MM.1S (cell line): Measurements from ENCODE around the gene GPSM1.

ENCODE experiments used
- DNase-seq: peaks from one replicate; pipeline ENCODE4 v3.0.0-alpha.2; 2015
- H2AFZ ChIP-seq: fragments of 300-600 bp; sonication (generic); 2 replicates; pipeline ENCODE4 v1.6.0; 2016; ENCODE audit warnings: antibody characterized with exemption, low read length
- H3F3A ChIP-seq: fragments of 300-600 bp; sonication (generic); 2 replicates; pipeline ENCODE4 v1.6.1; 2016; ENCODE audit warnings: mild to moderate bottlenecking, antibody characterized with exemption, low read length, moderate library complexity, mixed read lengths; ENCODE audit not compliant: insufficient read depth
- H3K27ac ChIP-seq: fragments of 300-600 bp; sonication (generic); 2 replicates; pipeline ENCODE4 v1.5.1; 2016; ENCODE audit warnings: mild to moderate bottlenecking, low read length
- H3K27me3 ChIP-seq: fragments of 300-600 bp; sonication (generic); replicated peaks from 2 replicates; pipeline ENCODE4 v1.6.0; 2016; ENCODE audit warnings: low read length; ENCODE audit not compliant: insufficient read depth
- H3K36me3 ChIP-seq: fragments of 300-600 bp; sonication (generic); replicated peaks from 2 replicates; pipeline ENCODE4 v1.6.1; 2016; ENCODE audit warnings: mild to moderate bottlenecking, low read length, mixed read lengths; ENCODE audit not compliant: insufficient read depth
- H3K4me1 ChIP-seq: fragments of 300-600 bp; sonication (generic); 2 replicates; pipeline ENCODE4 v1.6.1; 2016; ENCODE audit warnings: low read length, mixed read lengths
- H3K4me2 ChIP-seq: fragments of 300-600 bp; sonication (generic); 2 replicates; pipeline ENCODE4 v1.6.0; 2016; ENCODE audit warnings: low read depth, low read length
- H3K4me3 ChIP-seq: fragments of 300-600 bp; sonication (generic); 2 replicates; pipeline ENCODE4 v1.5.1; 2016; ENCODE audit warnings: low read length, mixed read lengths
- H3K79me2 ChIP-seq: fragments of 300-600 bp; sonication (generic); 2 replicates; pipeline ENCODE4 v1.6.1; 2016; ENCODE audit warnings: mixed run types, low read length, mixed read lengths
- H3K9ac ChIP-seq: fragments of 300-600 bp; sonication (generic); 2 replicates; pipeline ENCODE4 v1.6.1; 2016; ENCODE audit warnings: low read length, mixed read lengths
- H3K9me2 ChIP-seq: fragments of 300-600 bp; sonication (generic); replicated peaks from 2 replicates; pipeline ENCODE4 v1.6.1; 2016; ENCODE audit warnings: mild to moderate bottlenecking, low read length, mixed read lengths; ENCODE audit not compliant: insufficient read depth
- H3K9me3 ChIP-seq: fragments of 300-600 bp; sonication (generic); replicated peaks from 2 replicates; pipeline ENCODE4 v1.6.1; 2016; ENCODE audit warnings: mild to moderate bottlenecking, low read length, mixed read lengths; ENCODE audit not compliant: insufficient read depth
- H4K20me1 ChIP-seq: fragments of 300-600 bp; sonication (generic); 2 replicates; pipeline ENCODE4 v1.6.1; 2016; ENCODE audit warnings: mild to moderate bottlenecking, low read length, moderate library complexity, mixed read lengths; ENCODE audit not compliant: insufficient read depth
- CTCF ChIP-seq: fragments of 300-600 bp; sonication (generic); IDR thresholded peaks from 2 replicates; pipeline ENCODE4 v1.5.1; 2016; ENCODE audit warnings: antibody characterized with exemption, low read length, mixed read lengths
- EZH2 ChIP-seq: fragments of 300-600 bp; sonication (generic); optimal IDR thresholded peaks from 2 replicates; pipeline ENCODE3; 2017; ENCODE audit warnings: low read depth, mild to moderate bottlenecking, antibody characterized with exemption, low read length, mixed read lengths
- EZH2phosphoT487 ChIP-seq: fragments of 300-600 bp; sonication (generic); IDR thresholded peaks from 2 replicates; pipeline ENCODE4 v1.6.1; 2018; ENCODE audit warnings: antibody characterized with exemption, low read length

The GPSM1 gene

GRCh38 chr9:136314944-136315343, 12.4 kb upstream of the GPSM1 start:
- Histone ChIP-seq H4K20me1 (no peaks in the 10 kb centered on the region), H3K4me1 (no peaks in the 10 kb centered on the region), H3K79me2 (no peaks in the 10 kb centered on the region), H2AFZ (no peak overlapping the region), H3K9me3 (no peaks in the 10 kb centered on the region), H3K36me3 (no peaks in the 10 kb centered on the region), H3K4me2 (no peak overlapping the region), H3K4me3 (no peak overlapping the region), H3K9ac (no peak overlapping the region), H3K9me2 (no peaks in the 10 kb centered on the region), H3F3A (no peaks in the 10 kb centered on the region), H3K27ac (no peak overlapping the region), H3K27me3 (peaks cover 96% of the 10 kb centered on the region)
- no peak for DNase-seq
- TF ChIP-seq EZH2phosphoT487 (no peak), CTCF (no peak), EZH2 (no peak)

- Histone ChIP-seq H3K36me3 (no peaks in the 10 kb centered on the region), H3K9me2 (no peaks in the 10 kb centered on the region), H3K9me3 (no peaks in the 10 kb centered on the region), H3K9ac (no peak overlapping the region), H3K79me2 (no peaks in the 10 kb centered on the region), H3K27ac (no peak overlapping the region), H3K4me3 (no peak overlapping the region), H3K4me2 (no peak overlapping the region), H3K27me3 (peaks cover 96% of the 10 kb centered on the region), H2AFZ (no peak overlapping the region), H3F3A (no peaks in the 10 kb centered on the region), H3K4me1 (no peaks in the 10 kb centered on the region), H4K20me1 (no peaks in the 10 kb centered on the region)
- TF ChIP-seq CTCF, result no peak
- no peak for TF ChIP-seq EZH2phosphoT487
- no peak for TF ChIP-seq EZH2
- no peak for DNase-seq
Observed at GRCh38 chr9:136316271-136316751, 11.0 kb upstream of the GPSM1 start.

- Histone ChIP-seq H3K4me3 (no peak overlapping the region), H3K9ac (no peak overlapping the region), H3K9me3 (no peaks in the 10 kb centered on the region), H4K20me1 (no peaks in the 10 kb centered on the region), H3K79me2 (no peaks in the 10 kb centered on the region), H3F3A (no peaks in the 10 kb centered on the region), H3K9me2 (no peaks in the 10 kb centered on the region), H3K27ac (no peak overlapping the region), H3K4me1 (no peaks in the 10 kb centered on the region), H2AFZ (no peak overlapping the region), H3K4me2 (no peak overlapping the region), H3K27me3 (peaks cover 96% of the 10 kb centered on the region), H3K36me3 (no peaks in the 10 kb centered on the region)
- no peak for DNase-seq
- TF ChIP-seq EZH2phosphoT487 (no peak), CTCF (no peak), EZH2 (no peak)
Observed at GRCh38 chr9:136316896-136317676, 10.3 kb upstream of the GPSM1 start.
